KBM-7 (cell line): ENCODE data around the gene ITGA5.

Experiments used
- DNase-seq: peaks from one replicate; pipeline ENCODE4 v3.0.0-alpha.2; 2015
- in situ Hi-C: fragments of 300-500 bp; cut with MboI; formaldehyde crosslinking; loops from 2 replicates; pipeline ENCODE4 v1.14.3; 2020; ENCODE audit warnings: low sequenced_read_pairs, low pct_unique_long_range_greater_than_20kb, mixed read lengths

ITGA5 gene

GRCh38 chr12:54394281-54394719, 24.8 kb downstream of the ITGA5 start:
- in situ Hi-C loops: loop anchor here (10.0 kb wide), 1 partner anchor 51 kb away; no protein-coding TSS in a partner anchor
- DNase-seq: peak; percentile 73

DNA sequence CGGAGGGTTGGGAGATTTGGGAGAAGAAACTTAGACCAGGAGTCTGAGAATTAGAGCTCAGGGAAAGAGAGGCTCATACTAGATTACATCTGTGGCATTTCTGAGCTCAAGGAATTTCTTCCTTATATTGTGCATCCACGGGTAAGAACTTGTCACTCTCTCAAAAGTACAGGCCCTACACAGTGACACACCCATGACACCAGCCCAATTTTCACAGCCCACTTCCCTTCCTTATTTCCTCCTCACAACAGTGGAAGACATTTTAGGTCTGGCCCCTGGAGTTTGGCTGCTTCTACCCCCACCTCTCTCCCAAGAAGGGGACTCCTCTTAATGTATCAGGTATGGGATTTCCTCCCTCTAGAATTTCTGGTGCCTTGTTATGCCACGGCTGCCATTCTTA, 25.3 kb downstream of the ITGA5 start:
- in situ Hi-C loops: loop anchor here (10.0 kb wide), 1 partner anchor 51 kb away; no protein-coding TSS in a partner anchor
- DNase-seq: no peak

GRCh38 chr12:54393207-54393609, 25.9 kb downstream of the ITGA5 start:
- no peak for DNase-seq
- in situ Hi-C loops: loop anchor here (10.0 kb wide), 1 partner anchor 52 kb away; no protein-coding TSS in a partner anchor

DNA sequence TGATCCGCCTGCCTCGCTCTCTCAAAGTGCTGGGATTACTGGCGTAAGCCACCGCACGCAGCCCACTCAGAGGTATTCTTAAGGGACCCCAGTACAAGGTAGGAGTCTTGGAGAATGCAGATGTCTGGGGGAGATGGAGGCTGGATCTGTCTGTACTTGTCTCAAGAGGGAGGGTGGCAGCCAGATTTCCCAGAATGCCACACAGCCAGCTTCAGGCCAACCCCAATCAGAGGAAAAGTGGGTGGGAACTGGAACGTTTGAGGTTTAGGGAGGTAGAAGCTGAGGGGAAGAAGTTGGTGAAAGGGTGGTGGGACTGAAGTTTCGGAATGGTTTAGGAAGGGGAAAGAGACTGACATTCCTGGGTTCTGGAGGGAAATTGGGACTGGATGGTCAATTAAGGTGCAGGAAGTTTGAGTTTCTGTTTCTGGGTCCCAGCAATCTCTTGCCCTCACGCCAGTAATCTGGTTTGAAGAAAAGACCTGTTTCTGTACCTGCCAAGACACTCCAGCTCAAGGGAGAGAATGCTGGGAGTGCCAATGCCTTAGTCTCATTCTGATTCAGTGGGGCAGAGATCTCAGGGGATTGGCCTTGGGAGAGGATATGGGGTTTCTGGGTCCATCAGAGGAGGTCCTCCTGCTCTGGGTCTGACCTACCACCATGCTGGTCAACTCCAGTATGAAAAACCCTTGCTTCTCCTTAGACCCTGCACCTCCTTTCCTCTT, 26.4 kb downstream of the ITGA5 start:
- in situ Hi-C loops: loop anchor here (10.0 kb wide), 1 partner anchor 52 kb away; no protein-coding TSS in a partner anchor
- no peak for DNase-seq

DNA sequence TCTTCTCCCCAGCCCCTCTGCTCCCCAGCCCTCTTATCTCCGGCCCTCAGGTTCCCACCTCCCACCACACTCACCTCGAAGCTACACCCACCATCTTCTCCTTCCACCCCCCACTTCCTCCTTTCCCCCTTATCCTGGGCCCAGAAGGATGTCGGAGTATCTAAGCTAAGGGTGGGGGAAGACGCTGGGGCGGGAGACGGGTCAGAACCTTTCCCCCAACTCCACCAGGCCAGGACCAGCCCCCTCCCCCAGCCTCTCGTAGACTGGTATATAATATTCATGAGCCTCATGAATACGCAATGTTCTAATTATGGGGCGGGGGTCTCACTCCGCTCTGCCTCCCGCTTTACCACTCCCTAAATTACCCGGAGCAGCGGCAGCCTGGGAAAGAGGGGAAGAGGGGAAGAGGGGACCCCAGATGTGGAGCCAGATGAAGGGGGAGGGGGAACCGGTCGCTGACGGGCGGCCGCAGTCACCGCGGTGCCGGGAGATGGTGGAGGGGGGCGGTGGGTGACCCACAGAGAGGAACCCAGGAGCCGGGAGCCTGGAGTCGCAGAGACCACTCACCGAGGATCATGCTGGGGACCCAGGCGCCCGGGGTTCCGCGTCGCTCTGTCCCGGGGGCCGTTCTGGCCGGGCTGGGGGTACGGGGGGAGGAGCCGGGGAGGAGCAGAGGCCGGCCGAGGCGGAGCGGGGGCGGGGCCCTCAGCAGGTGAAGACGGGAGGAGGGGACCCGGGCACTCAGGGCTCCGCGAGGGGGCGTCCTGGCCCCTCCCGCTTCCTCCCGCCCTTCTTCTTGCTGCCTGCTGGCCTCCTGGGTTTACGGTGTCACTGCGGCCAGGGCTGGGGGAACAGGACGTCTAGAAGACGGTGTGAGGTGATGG, 28.2 kb downstream of the ITGA5 start:
- in situ Hi-C loops: loop anchor here (10.0 kb wide), 1 partner anchor 54 kb away; no protein-coding TSS in a partner anchor
- DNase-seq: peak; percentile 79

DNA sequence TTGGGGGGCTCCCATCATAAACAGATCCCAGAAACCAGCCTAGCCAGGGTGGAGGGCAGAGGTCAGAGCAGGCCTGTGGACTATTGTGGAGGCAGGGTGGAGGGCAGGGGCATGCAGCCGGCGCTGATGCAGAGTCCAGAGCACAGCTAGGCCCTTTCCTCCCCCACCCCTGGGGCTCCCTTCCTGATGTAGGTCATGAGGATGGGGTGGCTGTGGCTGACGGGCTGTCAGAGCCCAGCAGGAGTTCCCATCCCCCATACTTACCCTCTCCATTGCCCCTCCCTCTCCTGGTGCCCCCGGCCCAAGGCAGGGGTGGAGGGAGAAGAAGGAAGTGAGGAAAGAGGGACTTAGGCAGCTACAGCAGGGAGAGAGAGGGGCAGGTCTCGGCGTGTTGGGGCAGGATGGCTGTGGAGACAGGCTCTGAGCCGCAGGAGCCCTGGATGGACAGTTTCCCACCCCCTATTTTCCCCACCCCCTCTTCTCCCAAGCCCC, 28.8 kb downstream of the ITGA5 start:
- in situ Hi-C loops: loop anchor here (10.0 kb wide), 1 partner anchor 55 kb away; no protein-coding TSS in a partner anchor
- DNase-seq: peak; percentile 81

DNA sequence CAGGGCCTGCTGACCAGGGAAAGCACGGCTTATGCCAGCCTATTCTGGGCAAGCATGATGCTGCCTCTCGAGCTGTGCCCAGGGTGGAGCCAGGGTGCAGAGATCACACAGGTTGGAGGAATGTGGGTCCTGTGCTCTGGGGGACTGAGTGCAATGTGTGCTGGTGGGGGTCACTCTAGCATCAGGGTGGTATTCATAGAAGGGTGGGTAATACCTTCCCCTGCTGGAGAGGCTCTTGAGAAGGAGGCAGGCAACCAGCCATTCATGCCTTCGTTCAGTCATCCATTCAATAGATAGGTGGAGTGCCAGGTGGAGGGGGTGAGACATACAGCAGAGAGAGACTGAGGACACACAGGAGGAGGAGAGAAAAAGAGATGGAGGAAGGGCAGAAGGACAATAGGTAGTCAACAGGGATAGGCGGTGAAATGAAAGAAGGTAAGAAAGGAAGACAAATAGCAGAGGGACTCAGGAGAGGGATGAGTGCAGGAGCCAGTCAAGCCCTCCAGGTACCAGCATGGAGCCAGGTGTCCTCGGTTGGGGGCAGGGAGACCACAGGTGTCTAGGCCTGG, 29.4 kb downstream of the ITGA5 start:
- in situ Hi-C loops: loop anchor here (10.0 kb wide), 1 partner anchor 55 kb away; no protein-coding TSS in a partner anchor
- DNase-seq: no peak

- in situ Hi-C loops: no loop called here
Observed at GRCh38 chr12:54389134-54389508, 29.9 kb downstream of the ITGA5 start.

DNA sequence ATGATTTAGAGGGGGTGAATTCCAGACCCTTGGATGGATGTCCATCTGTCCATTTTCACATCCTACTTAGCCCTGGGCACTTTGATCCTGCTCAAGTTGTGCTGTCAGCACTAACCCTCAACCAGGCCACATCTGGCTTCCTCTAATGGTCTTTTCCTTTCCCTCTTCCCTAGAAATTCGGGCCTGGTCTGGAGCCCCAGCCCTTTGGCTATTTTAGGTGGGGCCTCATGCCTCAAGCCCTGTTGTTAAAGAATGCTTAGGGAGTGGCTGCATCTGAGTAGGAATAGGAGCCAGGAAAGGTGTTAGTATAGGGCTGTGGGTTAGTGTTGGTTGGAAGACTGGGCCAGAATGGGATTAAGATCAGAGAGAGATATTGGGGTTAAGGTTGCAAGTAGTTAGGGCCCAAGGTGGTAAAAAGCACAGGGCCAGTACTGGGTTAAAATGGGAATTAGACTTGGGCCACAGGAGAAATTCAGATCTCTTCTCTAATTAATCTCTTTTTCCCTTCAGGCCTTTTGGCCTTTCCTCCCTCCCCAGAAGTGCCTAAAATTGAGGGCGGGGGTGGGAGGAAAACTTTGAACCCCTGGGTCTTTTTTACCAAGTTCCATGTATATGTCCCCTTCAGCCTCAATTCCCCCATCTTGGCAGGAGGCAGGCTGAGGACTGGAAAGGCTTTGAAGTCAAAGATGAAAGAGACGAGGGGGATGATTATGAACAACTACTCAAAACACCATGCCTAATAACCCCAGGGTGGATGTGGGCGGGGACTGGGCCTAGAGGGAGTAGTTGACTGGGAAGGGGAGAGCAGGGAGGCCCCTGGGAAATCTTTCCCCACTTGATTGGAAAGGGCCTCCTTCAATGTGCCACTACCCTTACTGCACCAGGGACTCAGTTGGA, 30.6 kb downstream of the ITGA5 start:
- no peak for DNase-seq
- in situ Hi-C loops: no loop called here

More at GRCh38 chr12:54389134-54389508, 29.9 kb downstream of the ITGA5 start:
- no peak for DNase-seq

GRCh38 chr12:54387114-54387467, 32.0 kb downstream of the ITGA5 start:
- in situ Hi-C loops: no loop called here

GRCh38 chr12:54386403-54387113, 32.5 kb downstream of the ITGA5 start:
- DNase-seq: no peak
- in situ Hi-C loops: no loop called here

More at GRCh38 chr12:54387114-54387467, 32.0 kb downstream of the ITGA5 start:
- DNase-seq: no peak

DNA sequence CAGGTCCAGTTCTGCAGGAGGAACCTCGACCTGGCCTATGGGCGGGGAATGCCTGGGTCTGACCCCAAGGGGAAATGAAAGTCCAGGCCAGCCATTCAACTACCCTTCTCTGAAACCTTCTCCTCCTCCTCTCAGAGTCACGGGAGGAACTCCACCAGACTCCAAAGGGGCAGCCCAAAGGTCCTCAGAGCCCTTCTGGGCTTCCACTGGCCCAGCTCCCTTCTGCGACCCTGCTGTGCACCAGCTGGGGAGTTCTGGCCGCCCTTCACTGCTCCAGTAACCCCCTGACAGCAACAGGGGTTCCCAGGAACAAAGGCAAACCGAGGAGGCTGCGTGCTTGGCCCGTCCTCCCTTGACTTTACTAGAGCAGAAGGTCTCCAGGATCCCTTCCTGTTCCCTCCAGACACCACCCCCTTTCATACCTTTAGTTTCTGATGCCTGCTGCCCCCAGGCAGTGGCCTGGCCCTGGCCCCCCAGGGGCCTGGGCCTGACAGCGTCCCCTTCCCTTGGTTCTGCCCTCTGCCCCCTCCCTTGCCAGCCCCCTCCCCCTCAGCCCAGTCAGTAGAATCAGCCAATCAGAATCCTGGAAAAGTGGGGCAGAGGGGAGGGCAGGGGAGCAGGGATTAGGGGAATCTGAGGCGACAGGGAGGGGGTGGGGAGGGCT, 33.7 kb downstream of the ITGA5 start:
- DNase-seq: no peak
- in situ Hi-C loops: no loop called here

- peak; percentile 94 for DNase-seq
- in situ Hi-C loops: no loop called here
Observed at GRCh38 chr12:54384591-54385041, 34.5 kb downstream of the ITGA5 start, which contains the start of gene ZNF385A. ZNF385A (minus strand) TSS chr12:54384733; CDS start chr12:54384514, 219 bp downstream.

GRCh38 chr12:54383041-54383609, 35.9 kb downstream of the ITGA5 start:
- in situ Hi-C loops: no loop called here
- DNase-seq: peak; percentile 85

- in situ Hi-C loops: no loop called here
- DNase-seq: no peak
Observed at GRCh38 chr12:54381136-54381535, 37.9 kb downstream of the ITGA5 start.

GRCh38 chr12:54379398-54380201, 39.5 kb downstream of the ITGA5 start:
- DNase-seq: peak; percentile 88
- in situ Hi-C loops: no loop called here
